ENCODE measurements around the gene SLK.

SLK gene

DNA sequence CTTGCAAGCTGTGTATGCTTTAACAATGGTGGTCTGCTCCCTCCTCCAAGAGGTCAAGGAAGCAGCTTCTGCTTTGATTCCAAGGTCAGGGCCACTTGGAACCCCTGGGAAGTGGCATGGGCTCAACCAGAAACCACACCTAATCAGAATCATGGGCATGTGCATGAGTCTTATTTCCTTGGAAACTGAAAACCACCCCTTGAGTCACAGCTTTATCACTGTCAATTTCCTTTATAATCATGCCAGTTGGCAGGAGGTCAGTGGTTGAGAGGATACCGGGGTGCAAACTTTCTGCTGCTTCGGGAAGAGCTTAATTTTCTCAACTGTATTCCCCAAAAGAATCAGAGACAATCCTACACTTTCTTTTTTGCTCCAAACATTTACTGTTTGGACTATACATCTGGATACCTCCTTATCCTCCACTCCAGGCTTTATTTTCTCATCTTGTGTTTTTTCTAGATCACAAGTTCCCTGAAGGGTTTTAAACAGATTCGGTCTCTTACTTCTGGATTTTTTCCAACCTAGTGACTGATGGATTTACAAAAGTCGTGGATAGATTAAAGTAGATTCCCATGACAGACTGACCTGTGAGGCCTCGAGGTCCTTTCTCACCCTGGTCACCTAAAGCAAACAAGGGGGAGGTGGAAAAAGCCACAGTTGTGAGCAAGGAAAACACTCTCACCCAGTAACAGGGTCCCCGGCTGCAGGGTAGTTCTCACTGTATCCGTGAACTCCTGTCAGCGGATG, 82.7 kb downstream of the SLK start:
- no peak for DNase-seq (ENCODE audit: low read depth in 2 of 2, low spot score in 1 of 2)

DNA sequence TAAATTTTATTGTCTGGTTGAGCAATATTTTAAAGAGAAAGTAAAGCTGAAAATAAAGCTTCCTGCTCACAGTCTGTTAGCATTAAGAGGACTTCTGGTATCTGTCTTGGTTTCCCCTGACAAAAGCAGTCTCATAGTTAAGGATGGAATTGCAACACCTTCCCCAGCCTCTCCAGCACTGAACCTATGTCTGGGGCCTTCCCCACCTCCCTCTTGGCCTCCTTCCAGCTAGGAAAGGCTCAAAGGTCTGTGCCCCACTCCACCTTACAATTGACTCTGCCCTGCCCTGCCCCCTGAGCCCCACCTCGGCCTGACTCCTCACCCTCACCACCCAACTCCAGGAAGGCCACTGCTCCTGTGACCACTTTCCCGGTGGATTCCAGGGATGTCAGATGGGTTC, 85.5 kb downstream of the SLK start:
- no peak for DNase-seq (ENCODE audit: low read depth in 2 of 2, low spot score in 1 of 2)

DNA sequence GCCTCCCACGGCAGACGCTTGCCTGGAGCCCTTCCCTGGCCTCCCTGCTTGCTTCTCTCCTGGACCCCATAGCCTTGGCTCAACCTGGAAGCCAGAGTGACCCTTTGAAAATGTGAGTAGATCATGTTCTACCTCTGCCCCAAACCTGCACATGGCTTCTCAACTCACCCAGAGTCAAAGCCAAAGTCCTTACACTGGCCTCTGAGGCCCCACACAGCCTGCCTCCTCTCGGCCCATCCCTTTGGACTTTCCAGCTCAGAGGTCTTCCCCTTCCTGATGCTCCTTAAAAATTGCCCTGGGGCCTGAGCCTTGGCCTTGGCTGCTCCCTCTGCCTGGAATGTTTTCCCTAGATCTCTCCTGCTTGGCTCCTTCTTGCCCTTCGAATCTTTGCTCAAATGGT, 86.3 kb downstream of the SLK start:
- DNase-seq (ENCODE audit: low read depth in 2 of 2, low spot score in 1 of 2), result no peak

DNA sequence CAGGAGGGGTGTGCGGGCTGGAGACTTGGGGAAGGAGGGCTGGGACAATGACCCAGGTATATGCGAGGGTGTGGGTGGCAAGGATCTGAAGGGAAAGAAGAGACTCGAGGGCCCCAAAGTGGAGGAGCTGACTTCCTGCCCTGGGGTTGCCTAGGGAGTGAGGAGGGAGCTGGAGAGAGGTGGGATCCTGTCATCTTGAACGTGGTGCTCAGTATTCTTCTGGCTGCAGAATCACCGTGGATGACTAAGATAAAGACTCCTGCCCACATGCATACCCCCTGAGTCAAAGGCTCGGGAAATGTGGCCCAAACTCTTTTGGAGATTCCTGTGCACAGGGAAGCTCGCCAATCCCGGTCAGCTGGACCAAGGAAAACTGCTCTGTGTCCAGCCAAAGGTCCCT, 87.5 kb downstream of the SLK start:
- DNase-seq (ENCODE audit: low read depth in 2 of 2, low spot score in 1 of 2), result no peak

DNA sequence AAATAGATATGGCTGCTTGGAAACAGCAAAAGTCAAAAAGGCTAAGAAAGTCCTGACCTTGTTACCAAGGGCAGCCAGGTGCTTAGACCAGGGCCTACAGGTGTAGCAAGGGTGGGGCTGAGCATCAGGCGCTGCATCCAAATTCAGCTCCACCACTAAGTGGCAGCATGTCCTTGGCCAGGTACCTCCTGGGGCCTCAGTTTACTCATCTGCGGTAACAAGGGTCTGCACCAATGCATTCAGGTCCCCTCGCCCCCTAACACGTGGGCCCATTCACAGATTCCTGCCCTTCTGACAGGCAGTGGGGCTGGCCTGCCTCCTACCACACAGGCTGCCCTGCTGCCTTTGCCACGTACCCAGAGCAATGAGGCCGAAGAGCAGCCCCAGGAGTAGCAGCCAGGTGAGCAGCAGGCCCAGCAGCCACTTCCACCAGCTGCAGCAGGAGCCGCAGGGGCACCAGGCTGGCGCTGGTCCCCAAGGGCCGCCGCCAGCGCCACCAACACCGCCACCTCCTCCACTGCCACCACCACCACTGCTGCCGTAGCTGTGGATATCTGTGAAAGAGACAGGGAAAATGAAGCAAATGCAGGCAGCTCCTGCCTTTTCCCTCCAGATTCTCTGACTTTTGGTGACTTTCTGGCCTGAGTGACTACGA, 89.8 kb downstream of the SLK start:
- DNase-seq (ENCODE audit: low read depth in 2 of 2, low spot score in 1 of 2), result no peak

DNA sequence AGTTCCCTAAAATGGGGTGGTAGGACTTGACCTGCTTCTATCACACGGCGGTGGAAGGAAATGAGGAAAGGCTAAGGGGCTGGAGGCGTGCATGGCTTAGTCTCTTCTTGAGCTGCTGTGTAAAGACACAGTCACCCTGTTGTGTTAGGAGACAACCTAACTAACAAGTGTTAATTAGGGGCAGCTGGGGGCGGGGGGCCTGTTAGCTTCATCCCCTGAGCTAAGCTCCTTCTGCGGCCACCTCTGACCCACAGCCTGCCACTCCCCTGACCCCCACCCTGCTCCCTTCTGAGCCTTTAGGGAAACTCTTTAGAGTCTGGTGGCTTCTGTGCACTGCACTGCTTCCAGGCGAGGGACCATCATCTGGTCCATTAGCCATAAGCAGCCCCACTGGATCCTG, 90.8 kb downstream of the SLK start:
- DNase-seq (ENCODE audit: low read depth in 2 of 2, low spot score in 1 of 2), result no peak

DNA sequence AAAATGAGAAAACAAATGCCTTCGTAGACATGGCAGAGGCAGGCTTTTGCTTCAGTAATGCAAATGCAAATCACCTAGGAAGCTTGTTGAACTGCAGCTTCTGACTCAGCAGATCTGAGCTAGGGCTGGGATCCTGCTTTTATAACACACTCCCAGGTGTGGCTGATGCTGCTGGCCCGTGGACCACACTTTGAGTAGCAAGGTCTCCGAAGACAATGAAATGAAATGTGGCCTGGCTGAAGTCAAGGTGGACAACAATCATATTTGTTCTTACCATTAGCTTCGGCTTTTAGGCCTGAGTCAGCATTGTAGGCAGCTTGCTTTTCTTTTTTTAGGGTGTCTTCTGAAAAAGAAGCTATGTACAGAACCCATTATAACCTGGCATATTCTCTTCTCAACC, 92.4 kb downstream of the SLK start:
- DNase-seq (ENCODE audit: low read depth in 2 of 2, low spot score in 1 of 2), result no peak

DNA sequence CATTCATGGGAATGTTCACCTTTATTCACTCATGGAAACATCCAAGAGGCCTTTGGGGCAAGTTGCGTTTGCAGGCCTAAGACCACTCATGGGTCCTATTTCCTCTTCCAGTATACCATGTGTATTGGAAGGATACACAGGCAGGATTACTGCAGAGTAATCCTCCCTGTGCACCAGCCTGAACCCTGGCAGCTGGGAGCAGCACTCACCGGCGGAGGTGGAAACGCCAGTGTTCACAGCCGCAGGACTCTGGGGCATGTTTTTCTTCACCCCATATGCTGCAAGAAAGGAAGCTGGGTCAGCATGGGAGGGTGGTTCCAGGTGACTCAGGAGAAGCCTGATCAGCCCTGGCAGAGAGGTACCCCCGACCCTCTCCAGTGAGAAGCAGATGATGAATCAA, 94.3 kb downstream of the SLK start:
- no peak for DNase-seq (ENCODE audit: low read depth in 2 of 2, low spot score in 1 of 2)

DNA sequence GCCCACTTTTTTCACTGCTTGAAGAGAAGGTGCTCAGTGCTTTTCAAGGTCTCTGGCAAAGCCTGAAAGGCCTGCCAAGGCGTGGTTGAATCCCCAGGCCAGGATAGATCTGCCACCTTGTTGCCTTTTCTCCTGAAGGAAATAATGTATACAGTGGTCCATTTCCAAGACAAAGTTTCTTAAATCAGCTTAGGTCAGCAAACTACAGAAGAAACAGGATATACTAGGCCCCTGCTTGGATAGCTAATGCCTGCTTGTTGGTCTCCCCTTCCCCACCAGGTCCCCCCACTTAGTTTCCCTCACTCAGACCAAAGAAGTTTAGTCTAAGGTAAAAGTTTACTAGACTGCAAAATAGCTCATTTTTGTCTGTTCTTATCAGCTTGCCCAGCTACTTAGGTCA, 98.8 kb downstream of the SLK start:
- no peak for DNase-seq (ENCODE audit: low read depth in 2 of 2, low spot score in 1 of 2)

DNA sequence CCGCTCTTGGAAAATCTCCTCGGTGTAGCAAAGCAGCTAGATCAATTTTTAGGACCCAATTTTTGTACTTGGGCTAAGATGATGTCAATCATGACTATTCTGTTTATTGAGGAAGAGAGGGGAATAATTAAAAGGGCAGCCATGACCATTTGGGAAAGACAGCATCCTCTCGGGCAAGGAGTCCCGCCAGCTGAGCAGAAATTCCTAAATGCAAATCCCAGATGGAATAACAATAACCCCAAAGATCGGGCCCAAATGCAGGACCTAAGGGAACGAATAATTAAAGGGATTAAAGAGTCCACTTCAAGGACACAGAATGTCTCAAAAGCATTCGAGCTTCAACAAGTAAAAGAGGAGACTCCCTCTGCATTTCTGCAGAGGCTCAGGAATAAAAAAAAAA, 100.0 kb downstream of the SLK start:
- no peak for DNase-seq (ENCODE audit: low read depth in 2 of 2, low spot score in 1 of 2)

DNA sequence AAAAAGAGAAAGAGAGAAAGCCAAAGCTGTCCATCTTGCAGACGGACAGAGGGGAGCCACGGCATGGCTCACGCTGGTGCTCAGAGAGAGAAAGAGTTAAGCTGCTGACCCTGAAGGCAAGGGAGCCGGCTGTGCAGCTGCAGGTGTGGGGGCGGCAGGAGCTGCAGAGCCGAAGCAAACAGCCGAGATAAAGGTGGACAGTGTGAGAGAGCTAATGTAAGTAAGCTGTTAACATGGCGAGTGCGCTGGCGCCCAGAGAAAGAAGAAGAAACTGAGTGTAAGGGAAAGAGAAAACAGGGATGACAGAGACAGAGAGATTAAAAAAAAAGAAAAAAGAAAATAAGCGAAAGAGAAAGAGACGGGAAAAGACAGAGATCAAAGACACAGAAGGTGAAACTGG, 100.6 kb downstream of the SLK start:
- no peak for DNase-seq (ENCODE audit: low read depth in 2 of 2, low spot score in 1 of 2)

DNA sequence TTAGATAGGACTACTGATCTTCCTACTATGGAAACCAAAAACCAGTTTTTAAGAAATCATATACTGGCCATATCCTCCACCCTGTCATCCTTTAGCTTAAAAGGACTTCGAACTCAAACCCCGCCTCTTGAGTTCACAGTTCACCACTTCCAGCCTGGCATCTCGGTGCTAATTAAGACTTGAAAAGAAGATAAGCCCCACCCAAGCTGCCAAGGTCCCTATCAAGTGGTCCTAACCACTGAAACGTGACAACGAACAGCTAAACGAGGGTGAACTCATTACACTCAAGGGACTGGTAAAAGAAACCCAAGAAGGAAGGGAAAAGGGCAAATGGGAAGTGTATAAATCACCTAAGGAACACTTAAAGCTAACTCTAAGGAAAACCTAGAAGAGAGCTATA, 102.7 kb downstream of the SLK start:
- no peak for DNase-seq (ENCODE audit: low read depth in 2 of 2, low spot score in 1 of 2)

DNA sequence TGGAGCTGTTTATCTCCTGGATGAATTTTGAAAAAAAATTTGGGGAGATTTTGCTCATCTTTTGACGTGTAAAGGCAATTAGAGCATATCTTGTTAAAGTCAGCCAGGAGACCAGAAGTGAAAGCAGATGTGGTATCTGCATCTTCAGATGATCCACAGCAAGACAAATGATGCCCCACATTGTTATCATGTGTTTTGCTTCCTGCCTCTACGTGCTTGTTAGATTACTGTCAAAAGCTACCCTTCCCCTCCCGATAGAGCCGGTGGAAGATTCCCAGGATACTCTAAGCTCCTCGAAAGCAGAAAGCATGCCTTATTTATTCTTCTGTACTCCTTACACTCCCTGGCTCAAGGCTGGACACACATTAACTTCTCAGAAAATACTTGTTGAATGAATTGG, 105.8 kb downstream of the SLK start:
- no peak for DNase-seq (ENCODE audit: low read depth in 2 of 2, low spot score in 1 of 2)

DNA sequence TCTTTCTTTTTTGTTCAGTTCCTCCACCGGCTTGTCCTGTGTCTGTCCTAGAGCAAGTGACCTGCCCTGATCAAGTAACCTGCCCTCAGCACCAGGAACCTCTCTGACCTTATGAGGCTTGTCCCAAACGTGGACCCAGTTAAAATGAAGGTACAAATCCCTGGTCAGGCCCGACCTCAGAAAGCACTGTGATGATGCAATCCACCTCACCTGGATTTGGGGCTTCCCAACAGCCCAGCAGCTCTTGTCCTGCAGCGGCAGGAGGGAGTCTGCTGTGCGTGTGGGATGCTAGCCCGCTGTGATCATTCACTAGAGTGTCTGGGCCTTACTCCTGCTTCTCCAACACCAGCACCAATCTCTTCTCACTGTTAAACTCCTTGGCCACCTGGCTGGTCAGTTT, 107.6 kb downstream of the SLK start:
- DNase-seq (ENCODE audit: low read depth in 2 of 2, low spot score in 1 of 2), result no peak

DNA sequence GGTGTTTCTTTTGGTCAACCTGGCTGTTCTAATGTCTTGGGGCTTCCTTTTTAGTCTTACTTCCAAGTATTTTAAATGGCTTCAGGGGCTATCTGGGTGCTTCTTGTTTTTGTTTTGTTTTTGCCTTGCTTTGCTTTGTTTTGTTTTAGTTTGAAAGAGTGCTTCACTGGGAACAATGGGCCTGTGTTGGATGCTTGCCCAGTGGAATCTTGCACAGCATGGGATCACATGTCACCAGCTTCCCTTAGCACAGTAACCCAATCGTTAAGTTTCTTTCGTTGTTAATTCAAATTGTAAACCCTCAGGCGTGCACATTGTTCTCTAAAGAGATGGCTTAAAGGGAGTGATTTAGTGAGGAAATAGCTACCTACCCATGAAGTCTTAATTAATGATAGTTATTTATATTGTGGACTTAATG, 109.8 kb downstream of the SLK start:
- DNase-seq (ENCODE audit: low read depth in 2 of 2, low spot score in 1 of 2), result no peak

DNA sequence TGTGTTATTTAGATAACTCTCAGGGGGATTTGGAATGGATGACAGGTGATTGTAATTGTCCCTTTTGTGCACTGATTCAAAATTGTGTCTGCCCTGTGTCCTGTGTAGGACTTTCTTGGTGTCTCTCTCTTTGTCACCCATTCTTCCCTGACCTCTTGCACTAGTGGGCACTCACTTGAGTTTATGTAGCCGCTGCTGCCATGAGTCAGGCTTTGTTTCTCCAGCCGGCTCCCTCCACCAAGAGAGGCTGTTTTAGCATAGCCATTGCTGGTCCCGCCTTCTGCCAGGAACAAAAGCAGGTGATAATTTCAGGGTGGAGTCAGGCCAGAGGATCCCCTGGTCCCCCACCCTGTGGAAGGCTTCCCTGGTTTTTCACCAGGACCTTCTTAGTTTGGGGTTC, 110.3 kb downstream of the SLK start:
- DNase-seq (ENCODE audit: low read depth in 2 of 2, low spot score in 1 of 2), result no peak

DNA sequence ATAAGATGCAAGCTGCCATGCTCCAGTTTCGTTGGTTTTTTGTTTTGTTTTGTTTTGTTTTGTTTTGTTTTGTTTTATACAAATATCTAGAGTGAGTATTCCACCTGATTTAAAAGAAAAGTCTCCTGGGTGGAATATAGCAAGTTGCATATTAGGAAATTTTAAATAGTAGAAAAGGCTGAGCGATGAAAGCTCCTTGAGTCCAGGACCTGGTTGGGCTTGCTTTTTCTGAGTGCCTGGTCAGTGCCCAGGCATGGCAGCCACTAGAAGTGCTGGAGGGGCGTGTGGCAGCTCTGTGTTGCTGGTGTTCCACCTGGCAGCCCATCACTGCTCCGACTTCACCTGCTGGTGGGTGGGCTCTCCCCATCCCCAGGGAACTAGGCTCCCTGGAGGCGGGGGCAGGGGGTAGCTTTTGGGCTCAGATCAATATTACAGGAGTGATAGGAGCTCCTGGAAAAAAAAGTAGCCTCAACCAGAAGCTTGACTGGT, 110.8 kb downstream of the SLK start:
- DNase-seq (ENCODE audit: low read depth in 2 of 2, low spot score in 1 of 2), result no peak

Measured in stimulated activated CD8-positive, alpha-beta memory T cell treated with anti-CD3 and anti-CD28 coated beads, Interleukin-4, amount 100 ng/mL, for 1 hour (primary cell).